ENCODE data around the gene PRKAA1. TPM values are rescaled to one million over a fixed set of nuclear protein-coding genes. Genes with fewer than 3 reads are reported as not detected.
"Not testable (repeated sequence)": the region's sequence is repeated elsewhere in the genome, so short reads cannot be mapped to it uniquely, and the experiment has no call there.

PRKAA1 gene
- total RNA-seq, 1 donor from 2014 or later = 67.8 TPM

DNA sequence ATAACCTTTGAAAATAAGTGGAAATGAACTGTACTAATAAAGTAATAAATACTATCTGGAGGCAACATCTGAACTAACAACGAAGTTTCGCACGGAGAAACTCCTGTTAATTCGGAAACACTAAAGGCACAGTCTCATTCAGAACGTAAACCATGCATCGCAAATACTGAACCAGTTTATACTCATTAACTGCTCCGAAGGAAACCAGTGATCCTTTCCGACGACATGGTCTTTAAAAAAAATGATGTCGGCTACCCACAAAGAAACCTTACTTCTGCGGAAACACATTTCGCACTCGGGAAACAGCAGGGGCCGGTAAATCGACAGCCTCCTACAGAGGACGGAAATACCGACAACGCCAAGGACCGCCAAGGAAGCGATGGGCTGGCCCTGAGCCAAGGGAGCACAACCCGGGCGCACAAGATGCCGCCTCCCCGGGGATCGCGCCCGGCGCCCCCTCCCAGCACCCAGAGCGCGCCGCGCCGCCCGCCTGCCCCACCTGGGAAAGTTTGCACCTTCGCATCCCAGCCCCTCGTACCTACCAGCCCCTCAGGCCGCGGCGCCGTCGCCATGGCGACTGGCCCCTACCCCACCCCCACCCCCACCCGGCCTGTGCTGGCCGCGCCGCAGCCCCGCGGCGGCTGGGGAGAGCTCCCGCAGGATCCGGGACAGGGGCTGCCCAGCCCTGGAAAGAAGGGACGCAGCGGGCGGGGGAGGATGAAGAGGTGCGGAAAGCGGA lies 732 bp downstream of the PRKAA1 start:
- TF ChIP-seq, protein P1, sequence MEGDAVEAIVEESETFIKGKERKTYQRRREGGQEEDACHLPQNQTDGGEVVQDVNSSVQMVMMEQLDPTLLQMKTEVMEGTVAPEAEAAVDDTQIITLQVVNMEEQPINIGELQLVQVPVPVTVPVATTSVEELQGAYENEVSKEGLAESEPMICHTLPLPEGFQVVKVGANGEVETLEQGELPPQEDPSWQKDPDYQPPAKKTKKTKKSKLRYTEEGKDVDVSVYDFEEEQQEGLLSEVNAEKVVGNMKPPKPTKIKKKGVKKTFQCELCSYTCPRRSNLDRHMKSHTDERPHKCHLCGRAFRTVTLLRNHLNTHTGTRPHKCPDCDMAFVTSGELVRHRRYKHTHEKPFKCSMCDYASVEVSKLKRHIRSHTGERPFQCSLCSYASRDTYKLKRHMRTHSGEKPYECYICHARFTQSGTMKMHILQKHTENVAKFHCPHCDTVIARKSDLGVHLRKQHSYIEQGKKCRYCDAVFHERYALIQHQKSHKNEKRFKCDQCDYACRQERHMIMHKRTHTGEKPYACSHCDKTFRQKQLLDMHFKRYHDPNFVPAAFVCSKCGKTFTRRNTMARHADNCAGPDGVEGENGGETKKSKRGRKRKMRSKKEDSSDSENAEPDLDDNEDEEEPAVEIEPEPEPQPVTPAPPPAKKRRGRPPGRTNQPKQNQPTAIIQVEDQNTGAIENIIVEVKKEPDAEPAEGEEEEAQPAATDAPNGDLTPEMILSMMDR (IDR thresholded peaks at IDR 0.05) = no peak
- Mint-ChIP-seq H3K27me3 (ENCODE audit: low read depth) (no peaks in the 10 kb centered on the region), H3K27ac (ENCODE audit: unreplicated experiment) (peak overlapping the region; percentile 94), H3K9me3 (ENCODE audit: low read depth) (no peaks in the 10 kb centered on the region), H3K4me1 (ENCODE audit: low read depth) (peaks cover 38% of the 10 kb centered on the region), H3K36me3 (ENCODE audit: low read depth) (no peaks in the 10 kb centered on the region), H3K4me3 (ENCODE audit: unreplicated experiment) (peak overlapping the region; percentile 90)
- no peak for DNase-seq (ENCODE audit: low spot score)

DNA sequence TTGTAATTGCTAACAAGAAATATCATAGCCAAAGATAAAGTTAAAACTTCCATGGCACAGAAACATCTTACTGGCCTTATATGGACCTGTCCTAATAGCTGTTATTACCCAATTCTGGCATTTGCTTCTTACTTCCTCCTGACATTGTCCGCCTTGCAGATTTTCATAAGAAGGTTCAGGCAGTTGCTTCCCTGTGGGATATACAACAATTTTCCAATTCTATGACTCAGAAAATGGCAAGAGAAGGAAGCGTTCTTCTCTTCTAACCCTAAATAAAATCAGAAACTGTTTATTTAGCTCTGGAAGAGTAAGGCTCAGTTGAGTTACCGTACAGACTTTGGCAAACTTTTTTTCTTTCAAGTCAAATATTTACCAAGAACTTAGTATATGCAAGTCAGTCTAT lies 1.7 kb downstream of the PRKAA1 start:
- Mint-ChIP-seq H3K4me3 (ENCODE audit: unreplicated experiment) (peak overlapping the region; percentile 90), H3K27me3 (ENCODE audit: low read depth) (no peaks in the 10 kb centered on the region), H3K27ac (ENCODE audit: unreplicated experiment) (peak overlapping the region; percentile 94), H3K4me1 (ENCODE audit: low read depth) (peaks cover 46% of the 10 kb centered on the region), H3K9me3 (ENCODE audit: low read depth) (no peaks in the 10 kb centered on the region), H3K36me3 (ENCODE audit: low read depth) (no peaks in the 10 kb centered on the region)
- DNase-seq (ENCODE audit: low spot score) = no peak
- TF ChIP-seq, protein P1 (IDR thresholded peaks at IDR 0.05) = no peak

DNA sequence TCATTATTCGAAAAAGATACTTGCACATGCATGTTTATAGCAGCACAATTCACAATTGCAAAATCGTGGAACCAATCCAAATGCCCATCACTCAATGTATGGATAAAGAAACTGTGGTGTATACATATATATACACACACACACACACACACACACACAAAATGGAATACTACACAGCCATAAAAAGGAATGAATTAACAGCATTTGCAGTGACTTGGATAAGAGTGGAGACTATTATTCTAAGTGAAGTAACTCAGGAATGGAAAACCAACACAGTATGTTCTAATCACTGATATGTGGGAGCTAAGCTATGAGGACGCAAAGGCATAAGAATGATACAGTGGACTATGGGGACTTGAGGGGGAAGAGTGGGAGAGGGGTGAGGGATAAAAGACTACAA lies 3.3 kb downstream of the PRKAA1 start:
- H3K9me3 Mint-ChIP-seq (ENCODE audit: low read depth); H3K36me3 Mint-ChIP-seq (ENCODE audit: low read depth); H3K4me3 Mint-ChIP-seq (ENCODE audit: unreplicated experiment); H3K27ac Mint-ChIP-seq (ENCODE audit: unreplicated experiment); H3K27me3 Mint-ChIP-seq (ENCODE audit: low read depth); DNase-seq (ENCODE audit: low spot score): not testable (repeated sequence)
- peaks cover 53% of the 10 kb centered on the region for H3K4me1 Mint-ChIP-seq (ENCODE audit: low read depth)

DNA sequence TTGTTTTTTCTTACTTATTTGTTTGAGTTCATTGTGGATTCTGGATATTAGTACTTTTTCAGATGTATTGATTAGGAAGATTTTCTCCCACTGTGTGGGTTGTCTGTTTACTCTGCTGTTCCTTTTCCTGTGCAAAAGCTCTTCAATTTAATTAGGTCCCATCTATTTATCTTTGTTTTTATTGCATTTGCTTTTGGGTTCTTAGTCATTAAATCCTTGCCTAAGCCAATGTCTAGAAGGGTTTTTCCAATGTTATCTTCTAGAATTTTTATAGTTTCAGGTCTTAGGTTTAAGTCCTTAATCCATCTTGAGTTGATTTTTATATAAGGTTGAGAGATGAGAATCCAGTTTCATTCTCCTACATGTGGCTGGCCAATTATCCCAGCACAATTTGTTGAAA lies 3.8 kb downstream of the PRKAA1 start:
- H3K36me3 Mint-ChIP-seq (ENCODE audit: low read depth); DNase-seq (ENCODE audit: low spot score); H3K27ac Mint-ChIP-seq (ENCODE audit: unreplicated experiment); H3K27me3 Mint-ChIP-seq (ENCODE audit: low read depth); H3K9me3 Mint-ChIP-seq (ENCODE audit: low read depth); H3K4me3 Mint-ChIP-seq (ENCODE audit: unreplicated experiment): not testable (repeated sequence)
- peaks cover 51% of the 10 kb centered on the region for H3K4me1 Mint-ChIP-seq (ENCODE audit: low read depth)

DNA sequence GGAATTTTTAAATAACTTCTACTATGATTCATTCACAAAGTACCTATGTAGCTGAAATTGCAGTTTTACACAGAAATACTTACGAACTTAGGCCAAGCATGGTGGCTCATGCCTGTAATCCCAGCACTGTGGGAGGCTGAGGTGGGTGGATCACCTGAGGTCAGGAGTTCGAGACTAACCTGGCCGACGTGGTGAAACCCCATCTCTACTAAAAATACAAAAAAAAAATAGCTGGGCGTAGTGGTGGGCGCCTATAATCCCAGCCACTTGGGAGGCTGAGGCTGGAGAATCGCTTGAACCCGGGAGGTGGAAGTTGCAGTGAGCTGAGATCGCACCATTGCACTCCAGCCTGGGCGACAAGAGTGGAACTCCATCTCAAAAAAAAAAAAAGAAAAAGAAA lies 5.5 kb downstream of the PRKAA1 start:
- H3K9me3 Mint-ChIP-seq (ENCODE audit: low read depth); H3K36me3 Mint-ChIP-seq (ENCODE audit: low read depth); H3K4me3 Mint-ChIP-seq (ENCODE audit: unreplicated experiment); H3K27me3 Mint-ChIP-seq (ENCODE audit: low read depth); DNase-seq (ENCODE audit: low spot score); H3K27ac Mint-ChIP-seq (ENCODE audit: unreplicated experiment): not testable (repeated sequence)
- peaks cover 47% of the 10 kb centered on the region for H3K4me1 Mint-ChIP-seq (ENCODE audit: low read depth)

DNA sequence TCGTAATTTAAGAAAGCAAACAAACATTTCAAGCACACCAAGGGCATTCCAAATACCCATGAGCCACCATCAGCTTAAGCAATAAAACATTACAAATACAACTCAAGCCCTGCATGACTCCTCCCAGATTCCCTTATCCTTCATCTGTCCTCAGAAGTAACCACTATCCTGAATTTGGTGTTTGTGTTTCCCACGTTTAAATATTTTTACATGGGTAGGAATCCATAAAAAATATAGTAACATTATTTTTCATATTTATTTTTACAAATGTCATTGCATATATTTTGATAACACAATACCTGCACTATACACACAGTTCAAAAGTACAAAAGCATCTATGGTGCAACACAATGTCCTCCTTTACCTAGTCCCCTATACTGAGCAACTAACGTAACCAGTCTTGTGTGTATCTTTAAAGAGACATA lies 6.4 kb downstream of the PRKAA1 start:
- DNase-seq (ENCODE audit: low spot score) = no peak
- Mint-ChIP-seq H3K9me3 (ENCODE audit: low read depth) (peaks cover 7% of the 10 kb centered on the region), H3K4me3 (ENCODE audit: unreplicated experiment) (no peak overlapping the region), H3K36me3 (ENCODE audit: low read depth) (peaks cover 5% of the 10 kb centered on the region), H3K27ac (ENCODE audit: unreplicated experiment) (peak overlapping the region; percentile 2), H3K27me3 (ENCODE audit: low read depth) (no peaks in the 10 kb centered on the region), H3K4me1 (ENCODE audit: low read depth) (peaks cover 41% of the 10 kb centered on the region)
- TF ChIP-seq, protein P1 (IDR thresholded peaks at IDR 0.05) = no peak
